ENCODE results near the gene KIAA1614. TPM values are rescaled to one million over a fixed set of nuclear protein-coding genes. Genes with fewer than 3 reads are reported as not detected.

KIAA1614 gene
- 13.0 TPM for total RNA-seq

DNA sequence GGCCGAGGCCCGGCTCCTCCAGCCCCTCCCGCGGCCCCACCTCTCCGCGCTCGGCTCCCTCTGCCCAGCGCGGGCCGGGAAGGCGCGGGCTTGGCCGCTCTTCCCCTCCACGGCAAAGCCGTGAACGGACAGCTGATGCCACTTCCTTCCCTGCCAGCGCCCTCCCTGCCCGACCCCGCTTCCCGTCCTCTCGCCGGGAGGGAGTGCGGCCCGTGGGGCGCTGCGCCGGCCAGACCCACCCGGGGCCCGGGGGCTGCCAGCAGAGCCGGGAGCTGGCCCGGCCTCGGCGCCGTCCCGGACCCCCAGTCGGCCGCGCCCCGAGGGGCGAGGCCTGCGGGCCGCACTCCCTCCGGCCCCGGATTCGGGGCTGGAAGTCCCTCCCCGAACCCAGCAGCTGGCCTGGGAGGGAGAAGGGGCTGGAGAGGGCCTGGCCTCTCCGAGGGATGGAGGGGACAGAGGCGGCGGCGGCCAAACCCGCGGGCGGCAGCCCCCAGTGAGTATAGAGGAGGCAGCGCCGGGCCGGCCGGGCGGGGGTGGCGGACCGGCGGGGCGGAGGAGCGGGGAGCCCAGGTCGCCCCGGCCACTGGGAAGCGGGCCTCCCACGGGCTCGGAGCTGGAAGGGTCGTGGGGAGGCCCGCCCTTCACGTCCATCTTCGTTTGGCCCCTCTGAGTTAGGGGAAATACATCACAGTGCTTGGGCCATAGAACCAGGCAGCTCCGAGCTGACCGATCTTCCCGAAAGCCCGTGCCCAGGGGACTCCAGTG, at the start of gene KIAA1614:
TSS of gene KIAA1614 (plus strand) at position 97 of the 765 bp plus-strand sequence. CDS start at position 444, 347 bp downstream.
- Histone ChIP-seq H3K27ac (peak within 1 kb of the TSS; percentile 92), H3K27me3 (no peaks in the 10 kb centered on the region), H3K9me3 (no peaks in the 10 kb centered on the region), H3K36me3 (peaks cover 0 to 15% of the 10 kb centered on the region in 2 donors), H3K4me3 (peak within 1 kb of the TSS; percentile 57 to 76), H3K4me1 (peaks cover 21% of the 10 kb centered on the region)
- no peak for DNase-seq (ENCODE audit: extremely low spot score in 2 of 2)
- TF ChIP-seq POLR2AphosphoS5 (IDR thresholded peaks at IDR 0.05; ENCODE audit: insufficient read depth in 1 of 2, low read depth in 1 of 2) (no peak), POLR2A (IDR thresholded peaks at IDR 0.05) (peak in 1 of 2 donors; percentile 2), CTCF (IDR thresholded peaks at IDR 0.05) (no peak)
- intact Hi-C loops (cut with DNase I), result loop anchor here (2.0 kb wide), 1 partner anchor 110 kb away; the partner anchor contains the start of gene STX6

DNA sequence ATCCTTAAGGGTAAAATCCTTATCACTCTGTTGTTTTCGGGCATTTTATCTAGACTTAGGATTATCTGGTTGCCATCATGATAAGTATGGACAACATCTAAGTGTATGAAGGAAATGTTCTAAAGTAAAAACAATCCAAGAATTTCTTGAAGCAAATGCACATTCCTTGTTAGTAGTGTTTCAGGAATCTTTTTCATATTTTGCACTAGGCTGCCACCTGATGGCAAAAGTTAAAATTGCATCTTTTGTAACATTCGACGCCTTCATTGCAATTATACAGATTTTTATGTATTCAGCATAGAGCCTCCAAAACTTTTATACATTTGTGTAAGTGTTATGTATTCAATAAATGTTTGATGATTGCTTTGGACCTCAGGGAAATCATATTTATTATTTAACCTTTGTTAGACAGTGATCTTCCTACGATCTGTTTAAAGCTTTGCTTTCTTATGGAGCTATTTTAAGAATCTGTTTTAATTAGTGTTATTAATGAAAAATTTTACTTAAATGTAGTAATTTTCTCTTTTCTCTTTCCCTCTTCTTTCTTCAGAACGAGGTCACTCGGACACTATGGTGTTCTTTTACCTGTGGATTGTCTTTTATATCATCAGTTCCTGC, 49.4 kb upstream of the KIAA1614 start:
- Histone ChIP-seq H3K27me3 (no peaks in the 10 kb centered on the region), H3K27ac (no peak overlapping the region), H3K36me3 (peaks cover 0 to 8% of the 10 kb centered on the region in 2 donors), H3K4me3 (no peak overlapping the region), H3K4me1 (no peaks in the 10 kb centered on the region), H3K9me3 (no peaks in the 10 kb centered on the region)
- intact Hi-C loops (cut with DNase I), result loop anchor here (10.0 kb wide), 1 partner anchor 328 kb away; no protein-coding TSS in a partner anchor
- DNase-seq (ENCODE audit: extremely low spot score in 2 of 2), result no peak
- TF ChIP-seq POLR2AphosphoS5 (IDR thresholded peaks at IDR 0.05; ENCODE audit: insufficient read depth in 1 of 2, low read depth in 1 of 2) (peak in 1 of 2 donors; percentile 44), CTCF (IDR thresholded peaks at IDR 0.05) (peak; percentile 59 to 66 (median 60)), POLR2A (IDR thresholded peaks at IDR 0.05) (no peak)

GRCh38 chr1:180881806-180882509, 30.7 kb upstream of the KIAA1614 start:
- TF ChIP-seq CTCF (IDR thresholded peaks at IDR 0.05) (peak in 2 of 3 experiments; percentile 7 to 39), POLR2A (IDR thresholded peaks at IDR 0.05) (no peak)
- H3K4me1 ChIP-seq, result no peaks in the 10 kb centered on the region
- no peak for DNase-seq (ENCODE audit: extremely low spot score in 2 of 2)
- H3K27ac ChIP-seq, result no peak overlapping the region
- no peak overlapping the region for H3K4me3 ChIP-seq
- H3K36me3 ChIP-seq, result no peaks in the 10 kb centered on the region
- no peaks in the 10 kb centered on the region for H3K9me3 ChIP-seq
- intact Hi-C loops (cut with DNase I), result loop anchor here (10.0 kb wide), 1 partner anchor 263 kb away; no protein-coding TSS in a partner anchor
- no peaks in the 10 kb centered on the region for H3K27me3 ChIP-seq

DNA sequence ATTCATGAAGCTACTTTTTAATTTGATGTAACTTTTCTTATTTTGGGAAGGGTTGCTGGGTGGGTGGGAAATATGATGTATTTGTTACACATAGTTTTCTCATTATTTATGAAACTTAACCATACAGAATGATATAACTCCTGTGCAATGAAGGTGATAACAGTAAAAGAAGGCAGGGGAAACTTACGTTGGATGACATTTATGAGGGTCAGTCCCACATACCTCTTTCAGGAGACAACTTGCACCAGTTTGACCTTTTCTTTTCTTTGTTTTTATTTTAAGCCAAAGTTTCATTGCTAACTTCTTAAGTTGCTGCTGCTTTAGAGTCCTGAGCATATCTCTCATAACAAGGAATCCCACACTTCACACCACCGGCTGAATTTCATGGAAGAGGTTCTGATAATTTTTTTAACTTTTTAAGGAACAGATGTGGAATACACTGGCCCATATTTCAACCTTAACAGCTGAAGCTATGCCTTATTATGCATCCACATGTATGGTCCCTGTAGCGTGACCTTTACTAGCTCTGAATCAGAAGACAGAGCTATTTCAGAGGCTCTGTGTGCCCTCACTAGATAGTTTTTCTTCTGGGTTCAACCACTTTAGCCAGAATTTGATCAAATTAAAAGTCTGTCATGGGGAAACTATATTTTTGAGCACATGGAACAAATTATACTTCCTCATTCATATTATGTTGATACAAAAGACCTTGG, 28.0 kb upstream of the KIAA1614 start:
- no peak for TF ChIP-seq POLR2A (IDR thresholded peaks at IDR 0.05)
- no peak for TF ChIP-seq CTCF (IDR thresholded peaks at IDR 0.05)
- TF ChIP-seq POLR2AphosphoS5 (IDR thresholded peaks at IDR 0.05; ENCODE audit: insufficient read depth in 1 of 2, low read depth in 1 of 2), result no peak
- H3K4me3 ChIP-seq, result no peak overlapping the region
- H3K27me3 ChIP-seq, result no peaks in the 10 kb centered on the region
- DNase-seq (ENCODE audit: extremely low spot score in 2 of 2), result no peak
- no peaks in the 10 kb centered on the region for H3K9me3 ChIP-seq
- no peak overlapping the region for H3K27ac ChIP-seq
- H3K36me3 ChIP-seq, result no peaks in the 10 kb centered on the region
- H3K4me1 ChIP-seq, result no peaks in the 10 kb centered on the region
- intact Hi-C loops (cut with DNase I), result loop anchor here (10.0 kb wide), 1 partner anchor 260 kb away; no protein-coding TSS in a partner anchor

All from vagina (tissue), 2 donors.